IMR-90 (cell line): ENCODE results near the gene IQGAP2. TPM values are rescaled to one million over a fixed set of nuclear protein-coding genes. Genes with fewer than 3 reads are reported as not detected.
A peak's percentile ranks its signal among the peaks of the same experiment; 100 is the strongest.

Source experiments
- ATAC-seq: fragments of 200-7000 bp; cut with Tn5 transposase; 2 replicates; pipeline ENCODE4 v1.9.1; 2020; ENCODE audit warnings: low read depth, mild to moderate bottlenecking, moderate library complexity
- BruUV-seq: library from RNA; stranded (reverse); fragments of 400-500 nt; replicated peaks from 2 replicates; lab custom pipeline; 2021; lab: Mats Ljungman, UMichigan
- CTCF ChIA-PET: fragments of 300-600 bp; formaldehyde crosslinking; extraction: SDS; loops from one replicate; lab custom pipeline; 2021; ENCODE audit warnings: antibody characterized with exemption; lab: Yijun Ruan, JAX
- POLR2A ChIA-PET: fragments of 300-600 bp; sonication (Branson Sonifier 250); formaldehyde crosslinking; loops from one replicate; lab custom pipeline; 2022; ENCODE audit warnings: antibody characterized with exemption; ENCODE audit not compliant: unreplicated experiment; lab: Charles Lee
- DNase-seq: peaks from one replicate; pipeline ENCODE4 v3.0.0; 2013
- H2AFZ ChIP-seq: replicated peaks from 2 replicates; pipeline ENCODE3; 2013; ENCODE audit warnings: low read length, mild to moderate bottlenecking; ENCODE audit not compliant: poor library complexity
- H2AK5ac ChIP-seq: 2 replicates; pipeline ENCODE4 v1.6.1; 2013; ENCODE audit warnings: low read depth, low read length, inconsistent platforms
- H2AK9ac ChIP-seq: replicated peaks from 2 replicates; pipeline ENCODE3; 2013; ENCODE audit warnings: mild to moderate bottlenecking, low read depth, low read length, moderate library complexity; ENCODE audit not compliant: poor library complexity
- H2BK120ac ChIP-seq: 2 replicates; pipeline ENCODE4 v1.6.1; 2013; ENCODE audit warnings: low read depth, low read length, inconsistent platforms
- H2BK15ac ChIP-seq: 3 replicates; pipeline ENCODE4 v1.6.1; 2013; ENCODE audit warnings: low read depth, low read length, inconsistent platforms
- H2BK20ac ChIP-seq: 2 replicates; pipeline ENCODE4 v1.6.1; 2013; ENCODE audit warnings: low read depth, mild to moderate bottlenecking, inconsistent platforms, low read length, moderate library complexity
- H2BK5ac ChIP-seq: 2 replicates; pipeline ENCODE4 v1.6.1; 2013; ENCODE audit warnings: mild to moderate bottlenecking, low read depth, low read length, inconsistent platforms; ENCODE audit not compliant: poor library complexity, severe bottlenecking
- H3K14ac ChIP-seq: replicated peaks from 2 replicates; pipeline ENCODE4 v1.6.1; 2013; ENCODE audit warnings: low read depth, low read length, inconsistent platforms
- H3K18ac ChIP-seq: 2 replicates; pipeline ENCODE4 v1.6.1; 2013; ENCODE audit warnings: low read depth, low read length, control low read depth
- H3K23ac ChIP-seq: 2 replicates; pipeline ENCODE4 v1.6.1; 2013; ENCODE audit warnings: low read depth, low read length, inconsistent platforms
- H3K27ac ChIP-seq: 2 replicates; pipeline ENCODE4 v1.5.1; 2013; ENCODE audit warnings: mild to moderate bottlenecking, control low read depth, low read length; ENCODE audit not compliant: insufficient read depth
- H3K27me3 ChIP-seq: 2 replicates; pipeline ENCODE4 v1.6.1; 2013; ENCODE audit warnings: low read length; ENCODE audit not compliant: control insufficient read depth, insufficient read depth
- H3K36me3 ChIP-seq: 2 replicates; pipeline ENCODE4 v1.6.1; 2013; ENCODE audit warnings: low read length, mixed read lengths; ENCODE audit not compliant: control insufficient read depth, insufficient read depth
- H3K4ac ChIP-seq: 2 replicates; pipeline ENCODE4 v1.6.1; 2013; ENCODE audit warnings: low read depth, low read length, inconsistent platforms
- H3K4me1 ChIP-seq: 2 replicates; pipeline ENCODE4 v1.6.1; 2013; ENCODE audit warnings: low read length, mixed read lengths; ENCODE audit not compliant: control insufficient read depth, insufficient read depth
- H3K4me2 ChIP-seq: 2 replicates; pipeline ENCODE4 v1.6.1; 2013; ENCODE audit warnings: low read depth, mild to moderate bottlenecking, control low read depth, low read length, moderate library complexity
- H3K4me3 ChIP-seq: 2 replicates; pipeline ENCODE4 v1.5.1; 2013; ENCODE audit warnings: low read depth, mild to moderate bottlenecking, control low read depth, low read length, moderate library complexity; ENCODE audit not compliant: insufficient read depth
- H3K56ac ChIP-seq: 2 replicates; pipeline ENCODE4 v1.6.1; 2013; ENCODE audit warnings: low read length, inconsistent platforms; ENCODE audit not compliant: insufficient read depth; ENCODE audit errors: extremely low read depth
- H3K79me1 ChIP-seq, 2 experiments: 2 replicates each; pipeline ENCODE4 v1.6.1; 2013; ENCODE audit warnings: low read length in 2 of 2, inconsistent platforms in 1 of 2, low read depth in 1 of 2
- H3K9ac ChIP-seq: 2 replicates; pipeline ENCODE4 v1.6.1; 2013; ENCODE audit warnings: low read depth, low read length, control low read depth
- H3K9me1 ChIP-seq: 2 replicates; pipeline ENCODE4 v1.6.1; 2013; ENCODE audit warnings: low read length, inconsistent platforms; ENCODE audit not compliant: insufficient read depth
- H3K9me3 ChIP-seq: 2 replicates; pipeline ENCODE4 v1.6.1; 2013; ENCODE audit warnings: low read length; ENCODE audit not compliant: control insufficient read depth, insufficient read depth
- H4K20me1 ChIP-seq: 2 replicates; pipeline ENCODE4 v1.6.1; 2013; ENCODE audit warnings: low read length, inconsistent platforms; ENCODE audit not compliant: insufficient read depth
- H4K5ac ChIP-seq: 2 replicates; pipeline ENCODE4 v1.6.1; 2013; ENCODE audit warnings: mild to moderate bottlenecking, low read depth, low read length, control low read depth
- H4K8ac ChIP-seq, 2 experiments: 2 replicates each; pipeline ENCODE4 v1.6.1; 2013; ENCODE audit warnings: low read depth in 2 of 2, low read length in 2 of 2, control low read depth in 1 of 2, inconsistent platforms in 1 of 2
- H4K91ac ChIP-seq: 2 replicates; pipeline ENCODE4 v1.6.1; 2013; ENCODE audit warnings: low read depth, low read length, inconsistent platforms; ENCODE audit not compliant: insufficient read depth
- CEBPB ChIP-seq: IDR thresholded peaks from 2 replicates; pipeline ENCODE4 v1.6.1; 2012; ENCODE audit warnings: low read depth, low read length, improper control_type of control experiment
- CHD1 ChIP-seq: IDR thresholded peaks from 2 replicates; pipeline ENCODE4 v1.6.1; 2012; ENCODE audit warnings: low read depth, low read length, improper control_type of control experiment
- RCOR1 ChIP-seq: IDR thresholded peaks from 2 replicates; pipeline ENCODE4 v1.6.1; 2012; ENCODE audit warnings: mild to moderate bottlenecking, low read length, improper control_type of control experiment; ENCODE audit not compliant: insufficient replicate concordance
- USF2 ChIP-seq: fragments of 150-350 bp; IDR thresholded peaks from 2 replicates; pipeline ENCODE4 v1.6.1; 2017; ENCODE audit warnings: mild to moderate bottlenecking, antibody characterized with exemption, low read length, low read depth
- WGBS, 2 experiments: methylation state at CpG; one replicate each; pipeline versions ENCODE4 v1.1.5 to v1.1.7; 2013; ENCODE audit warnings: missing lambda C conversion rate in 2 of 2; ENCODE audit not compliant: insufficient read length in 1 of 2; ENCODE audit errors: extremely low coverage in 2 of 2; 5-methylcytosine and 5-hydroxymethylcytosine counted together
- dilution Hi-C: fragments of 300-500 bp; cut with HindIII; formaldehyde crosslinking; loops from one replicate; pipeline ENCODE4 v1.14.3; 2018; ENCODE audit warnings: low sequenced_read_pairs; ENCODE audit not compliant: unreplicated experiment
- in situ Hi-C: fragments of 300-500 bp; cut with MboI; formaldehyde crosslinking; loops from 3 replicates; pipeline ENCODE4 v1.14.3; 2019; ENCODE audit warnings: low sequenced_read_pairs, inconsistent platforms, mixed read lengths
- intact Hi-C: fragments of 100-400 bp; cut with micrococcal nuclease; formaldehyde crosslinking; loops from 2 replicates; pipeline ENCODE4 v1.10.0; 2022
- polyA plus RNA-seq, 3 experiments: library from polyadenylated mRNA; depleted of rRNA; stranded (reverse); fragments of >200 nt; gene quantifications; 2 replicates each; pipeline ENCODE4 v1.2.3, GENCODE V29; 2012; ENCODE audit warnings: low replicate concordance in 1 of 3
- total RNA-seq: library from RNA; depleted of rRNA; stranded (reverse); fragments of >200 nt; gene quantifications from 2 replicates; pipeline ENCODE4 v1.2.3, GENCODE V29; 2012

The IQGAP2 gene
- total and polyA plus RNA-seq, 2 of the 4 experiments (the other 2 are of a cell fraction), result 0.21 to 0.36 TPM

- CTCF ChIA-PET, result no interaction called here
- no peak for TF ChIP-seq USF2
- no peak for TF ChIP-seq CEBPB
- TF ChIP-seq RCOR1, result no peak
- no peak for TF ChIP-seq CHD1
- H2BK15ac ChIP-seq, result no peak overlapping the region
- H3K4ac ChIP-seq, result no peak overlapping the region
- no peak overlapping the region for H3K18ac ChIP-seq
- no peaks in the 10 kb centered on the region for H4K20me1 ChIP-seq
- in situ Hi-C loops (no loop called here), dilution Hi-C loops (no loop called here), intact Hi-C loops (no loop called here)
- no peaks in the 10 kb centered on the region for H3K9me1 ChIP-seq
- H2BK20ac ChIP-seq, result no peak overlapping the region
- no peak overlapping the region for H4K91ac ChIP-seq
- no peak for DNase-seq
- no peak overlapping the region for H3K4me3 ChIP-seq
- no peak overlapping the region for H3K9ac ChIP-seq
- no TSS peak for BruUV-seq
- H3K23ac ChIP-seq, result no peak overlapping the region
- H3K4me1 ChIP-seq, result no peaks in the 10 kb centered on the region
- no peak overlapping the region for H2AFZ ChIP-seq
- H3K27ac ChIP-seq, result no peak overlapping the region
- H4K5ac ChIP-seq, result no peak overlapping the region
- H3K27me3 ChIP-seq, result peaks cover 5% of the 10 kb centered on the region; the same call in 1 of the 2 replicates
- no peak overlapping the region for H2AK5ac ChIP-seq
- no peaks in the 10 kb centered on the region for H3K79me1 ChIP-seq
- no peak overlapping the region for H3K56ac ChIP-seq
- no peaks in the 10 kb centered on the region for H3K9me3 ChIP-seq
- 28% methylated on average over 2 of the region's 4 CpGs; no CpG with 5 or more reads in 1 of the 2 experiments for WGBS, 2 experiments
- no peak overlapping the region for H2BK5ac ChIP-seq
- POLR2A ChIA-PET, result no interaction called here
- H2BK120ac ChIP-seq, result no peak overlapping the region
- no peak overlapping the region for H3K14ac ChIP-seq
- no peaks in the 10 kb centered on the region for H3K36me3 ChIP-seq
- H4K8ac ChIP-seq, result no peak overlapping the region
- peak overlapping the region; percentile 76; the same call in 1 of the 2 replicates for H3K4me2 ChIP-seq
- H2AK9ac ChIP-seq, result no peak overlapping the region
- ATAC-seq, result no peak
These were observed 144.3 kb downstream of the IQGAP2 start for GRCh38 chr5:76547242-76547890.
